ENCODE results near the gene DNAJC7.

DNAJC7 gene

DNA sequence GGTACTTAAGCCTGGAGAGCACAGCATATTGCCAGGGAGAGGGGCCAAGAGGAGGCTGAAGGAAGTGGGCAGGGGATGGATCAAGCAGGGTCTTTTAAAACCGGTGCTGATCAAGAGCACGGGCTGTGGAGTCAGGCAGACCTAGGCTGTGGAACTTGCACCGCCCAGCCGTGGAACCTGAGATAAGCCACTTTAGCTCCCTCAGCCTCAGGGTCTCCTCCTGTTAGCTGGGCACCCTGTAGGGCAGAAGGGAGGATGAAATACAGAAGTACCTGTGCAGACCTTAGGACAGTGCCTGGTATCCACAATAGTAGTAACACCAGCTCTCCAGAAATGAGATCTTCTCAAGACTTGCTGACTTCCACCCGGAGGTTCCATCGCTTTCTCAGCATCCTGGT is 77.5 kb downstream of the DNAJC7 start:
- DNase-seq (ENCODE audit: low read depth in 1 of 2, low spot score in 1 of 2): no peak
- Histone ChIP-seq H3K27ac (replicated peaks) (no peak overlapping the region), H3K4me3 (replicated peaks; ENCODE audit: insufficient read depth, low read length) (no peak overlapping the region), H3K27me3 (ENCODE audit: insufficient read depth, poor library complexity, severe bottlenecking) (no peaks in the 10 kb centered on the region)
- TF ChIP-seq GABPA (IDR thresholded peaks at IDR 0.05; ENCODE audit: low read depth) (no peak), REST (IDR thresholded peaks at IDR 0.05; ENCODE audit: insufficient replicate concordance, low read depth) (no peak), POLR2AphosphoS5 (IDR thresholded peaks at IDR 0.05; ENCODE audit: low read depth) (no peak), SPI1 (IDR thresholded peaks at IDR 0.05; ENCODE audit: borderline replicate concordance, low read depth) (no peak)
- TF ChIP-seq, protein P1, sequence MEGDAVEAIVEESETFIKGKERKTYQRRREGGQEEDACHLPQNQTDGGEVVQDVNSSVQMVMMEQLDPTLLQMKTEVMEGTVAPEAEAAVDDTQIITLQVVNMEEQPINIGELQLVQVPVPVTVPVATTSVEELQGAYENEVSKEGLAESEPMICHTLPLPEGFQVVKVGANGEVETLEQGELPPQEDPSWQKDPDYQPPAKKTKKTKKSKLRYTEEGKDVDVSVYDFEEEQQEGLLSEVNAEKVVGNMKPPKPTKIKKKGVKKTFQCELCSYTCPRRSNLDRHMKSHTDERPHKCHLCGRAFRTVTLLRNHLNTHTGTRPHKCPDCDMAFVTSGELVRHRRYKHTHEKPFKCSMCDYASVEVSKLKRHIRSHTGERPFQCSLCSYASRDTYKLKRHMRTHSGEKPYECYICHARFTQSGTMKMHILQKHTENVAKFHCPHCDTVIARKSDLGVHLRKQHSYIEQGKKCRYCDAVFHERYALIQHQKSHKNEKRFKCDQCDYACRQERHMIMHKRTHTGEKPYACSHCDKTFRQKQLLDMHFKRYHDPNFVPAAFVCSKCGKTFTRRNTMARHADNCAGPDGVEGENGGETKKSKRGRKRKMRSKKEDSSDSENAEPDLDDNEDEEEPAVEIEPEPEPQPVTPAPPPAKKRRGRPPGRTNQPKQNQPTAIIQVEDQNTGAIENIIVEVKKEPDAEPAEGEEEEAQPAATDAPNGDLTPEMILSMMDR (IDR thresholded peaks at IDR 0.05; ENCODE audit: insufficient read depth, low read length): no peak

DNA sequence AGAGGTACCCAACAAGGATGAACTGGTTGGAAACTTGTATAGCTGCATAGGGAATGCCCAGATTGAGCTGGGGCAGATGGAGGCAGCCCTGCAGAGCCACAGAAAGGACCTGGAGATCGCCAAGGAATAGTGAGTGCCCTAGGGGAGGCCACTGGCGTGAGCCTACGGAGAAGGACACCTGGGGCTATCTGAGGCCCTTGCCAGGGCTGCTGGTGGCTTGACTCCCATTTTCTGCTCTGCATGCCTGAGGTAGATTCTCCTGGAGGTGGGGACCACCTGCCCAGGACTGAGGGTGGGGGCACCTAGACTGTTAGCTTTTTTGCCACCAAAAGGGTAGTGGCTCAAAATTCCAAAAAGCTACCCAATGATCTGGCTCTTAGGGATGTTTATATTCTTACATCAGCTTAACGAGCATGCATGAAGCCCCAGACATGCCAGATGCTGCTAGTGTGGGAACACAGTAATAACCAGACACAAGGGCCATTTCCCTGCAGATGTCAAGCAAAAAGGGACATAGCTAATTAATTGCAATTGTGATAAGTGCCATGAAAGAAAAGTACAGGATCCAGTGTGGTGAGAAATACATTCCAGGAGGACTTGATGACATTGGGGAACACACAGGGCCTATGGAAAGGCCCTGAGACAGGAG is 78.1 kb downstream of the DNAJC7 start:
- Histone ChIP-seq H3K27ac (replicated peaks) (no peak overlapping the region), H3K27me3 (ENCODE audit: insufficient read depth, poor library complexity, severe bottlenecking) (no peaks in the 10 kb centered on the region), H3K4me3 (replicated peaks; ENCODE audit: insufficient read depth, low read length) (no peak overlapping the region)
- no peak for TF ChIP-seq POLR2AphosphoS5 (IDR thresholded peaks at IDR 0.05; ENCODE audit: low read depth)
- TF ChIP-seq GABPA (IDR thresholded peaks at IDR 0.05; ENCODE audit: low read depth): no peak
- no peak for TF ChIP-seq SPI1 (IDR thresholded peaks at IDR 0.05; ENCODE audit: borderline replicate concordance, low read depth)
- TF ChIP-seq, protein P1 (IDR thresholded peaks at IDR 0.05; ENCODE audit: insufficient read depth, low read length): no peak
- no peak for TF ChIP-seq REST (IDR thresholded peaks at IDR 0.05; ENCODE audit: insufficient replicate concordance, low read depth)
- no peak for DNase-seq (ENCODE audit: low read depth in 1 of 2, low spot score in 1 of 2)

- TF ChIP-seq SPI1 (IDR thresholded peaks at IDR 0.05; ENCODE audit: borderline replicate concordance, low read depth) (no peak), GABPA (IDR thresholded peaks at IDR 0.05; ENCODE audit: low read depth) (no peak)
- TF ChIP-seq, protein P1 (IDR thresholded peaks at IDR 0.05; ENCODE audit: insufficient read depth, low read length): no peak
- Histone ChIP-seq H3K27ac (replicated peaks) (no peak overlapping the region), H3K27me3 (ENCODE audit: insufficient read depth, poor library complexity, severe bottlenecking) (no peaks in the 10 kb centered on the region), H3K4me3 (replicated peaks; ENCODE audit: insufficient read depth, low read length) (no peak overlapping the region)
- no peak for DNase-seq (ENCODE audit: low read depth in 1 of 2, low spot score in 1 of 2)
Measured at GRCh38 chr17:41937970-41938954, 79.0 kb downstream of the DNAJC7 start.

All from HL-60 (cell line).